Esophagus squamous epithelium (tissue), 4 donors: ENCODE results near the gene TP63.

ENCODE experiments used
- CTCF ChIP-seq, 6 experiments: fragments of 450-650 bp in 4 of 6; fragments of 200-600 bp in 2 of 6; sonication (generic) in 2 of 6; IDR thresholded peaks; one replicate each; pipeline ENCODE4 v1.5.1; 2016 to 2019; ENCODE audit warnings: antibody characterized with exemption in 6 of 6, mild to moderate bottlenecking in 4 of 6, moderate library complexity in 4 of 6
- POLR2A ChIP-seq, 4 donors: fragments of 450-650 bp; IDR thresholded peaks; one replicate each; pipeline ENCODE4 v1.6.1; 2017; ENCODE audit warnings: antibody characterized with exemption in 4 of 4, mild to moderate bottlenecking in 4 of 4, moderate library complexity in 3 of 4

GRCh38 chr3:189726277-189726676 is 95.1 kb downstream of the TP63 start:
- TF ChIP-seq CTCF (IDR thresholded peaks at IDR 0.05) = no peak
- no peak for TF ChIP-seq POLR2A (IDR thresholded peaks at IDR 0.05)
